SK-N-DZ (cell line): ENCODE results near the gene CHKA.
A peak's percentile ranks its signal among the peaks of the same experiment; 100 is the strongest.

ENCODE experiments used
- DNase-seq: peaks from one replicate; pipeline ENCODE4 v3.0.0-alpha.2; 2015; ENCODE audit warnings: low spot score

Gene CHKA

GRCh38 chr11:68047437-68048290 is 73.5 kb downstream of the CHKA start:
- DNase-seq, result no peak

GRCh38 chr11:68044898-68045351 is 76.3 kb downstream of the CHKA start:
- no peak for DNase-seq

- DNase-seq, result peak; percentile 70
Measured at GRCh38 chr11:68044145-68044813, 76.9 kb downstream of the CHKA start.

- peak; percentile 73 for DNase-seq
Measured at GRCh38 chr11:68043349-68044144, 77.6 kb downstream of the CHKA start.

GRCh38 chr11:68043029-68043348 is 78.2 kb downstream of the CHKA start:
- DNase-seq, result no peak

GRCh38 chr11:68042219-68043028 is 78.8 kb downstream of the CHKA start:
- no peak for DNase-seq

- no peak for DNase-seq
Measured at GRCh38 chr11:68041617-68042218, 79.5 kb downstream of the CHKA start.

GRCh38 chr11:68040957-68041591 is 80.1 kb downstream of the CHKA start:
- DNase-seq, result no peak

GRCh38 chr11:68040101-68040956 is 80.9 kb downstream of the CHKA start:
- DNase-seq, result peak; percentile 93

GRCh38 chr11:68039526-68040086 is 81.6 kb downstream of the CHKA start:
- no peak for DNase-seq

- DNase-seq, result peak; percentile 69
Measured at GRCh38 chr11:68038718-68039525, 82.3 kb downstream of the CHKA start, which contains the start of gene TCIRG1. TSS of gene TCIRG1 (plus strand) at chr11:68039025. CDS start at chr11:68041272, 2,247 bp downstream.

- no peak for DNase-seq
Measured at GRCh38 chr11:68038226-68038717, 82.9 kb downstream of the CHKA start.

- no peak for DNase-seq
Measured at GRCh38 chr11:68037411-68038225, 83.6 kb downstream of the CHKA start.

- no peak for DNase-seq
Measured at GRCh38 chr11:68036717-68037239, 84.4 kb downstream of the CHKA start.

- no peak for DNase-seq
Measured at GRCh38 chr11:68036141-68036716, 85.0 kb downstream of the CHKA start.

- DNase-seq, result no peak
Measured at GRCh38 chr11:68035266-68035876, 85.8 kb downstream of the CHKA start.
